HEK293 (cell line): ENCODE measurements around the gene ATOH8.

Source experiments
- CTCF ChIA-PET: fragments of 350-600 bp; formaldehyde crosslinking; extraction: SDS; loops from one replicate; lab custom pipeline; 2021; ENCODE audit warnings: antibody characterized with exemption; lab: Yijun Ruan, JAX
- POLR2A ChIA-PET: fragments of 300-600 bp; formaldehyde crosslinking; extraction: SDS; loops from one replicate; lab custom pipeline; 2020; ENCODE audit warnings: antibody characterized with exemption, inconsistent platforms; lab: Yijun Ruan, JAX
- H3K27ac ChIP-seq: fragments of 200-500 bp; sonication (Bioruptor generic); 2 replicates; pipeline ENCODE4 v1.5.1; 2014; ENCODE audit warnings: low read depth, low read length, control low read depth, inconsistent platforms; ENCODE audit errors: extremely low read depth
- H3K36me3 ChIP-seq, 2 experiments: fragments of 200-500 bp in 1 of 2; sonication (Bioruptor generic) in 1 of 2; 1 replicate in 1 of 2; 2 replicates in 1 of 2; pipeline ENCODE4 v1.5.1; 2014 to 2017; ENCODE audit warnings: inconsistent platforms in 2 of 2, low read length in 2 of 2; ENCODE audit not compliant: control insufficient read depth in 2 of 2, insufficient read depth in 1 of 2
- H3K4me1 ChIP-seq: fragments of 200-500 bp; sonication (Bioruptor generic); 2 replicates; pipeline ENCODE4 v1.5.1; 2014; ENCODE audit warnings: mild to moderate bottlenecking, low read length, inconsistent platforms; ENCODE audit not compliant: control insufficient read depth, insufficient read depth
- H3K4me3 ChIP-seq: 2 replicates; pipeline ENCODE4 v1.5.1; 2011; ENCODE audit warnings: low read depth, mild to moderate bottlenecking, control low read depth, low read length, moderate library complexity
- H3K9me3 ChIP-seq: fragments of 200-500 bp; sonication (Bioruptor generic); 2 replicates; pipeline ENCODE4 v1.5.1; 2014; ENCODE audit warnings: low read depth, low read length, inconsistent platforms; ENCODE audit not compliant: control insufficient read depth, insufficient read depth
- HOXD13 ChIP-seq: sonication (generic); formaldehyde crosslinking; IDR thresholded peaks from 2 replicates; pipeline ENCODE4 v1.8.0; 2022; ENCODE audit warnings: missing genetic modification reagents, borderline replicate concordance
- KLF16 ChIP-seq: fragments of 450-650 bp; formaldehyde crosslinking; IDR thresholded peaks from 2 replicates; pipeline ENCODE4 v1.5.1; 2017; ENCODE audit warnings: missing biosample characterization, missing genetic modification characterization
- RBAK ChIP-seq: fragments of 450-650 bp; formaldehyde crosslinking; IDR thresholded peaks from 2 replicates; pipeline ENCODE4 v1.5.1; 2016; ENCODE audit warnings: missing biosample characterization, missing genetic modification characterization
- SP7 ChIP-seq: fragments of 450-650 bp; formaldehyde crosslinking; IDR thresholded peaks from 2 replicates; pipeline ENCODE4 v1.5.1; 2016; ENCODE audit warnings: missing biosample characterization, missing genetic modification characterization
- YY2 ChIP-seq: fragments of 450-650 bp; formaldehyde crosslinking; IDR thresholded peaks from 2 replicates; pipeline ENCODE4 v1.5.1; 2016; ENCODE audit warnings: missing biosample characterization, missing genetic modification characterization
- ZBTB7A ChIP-seq: fragments of 450-650 bp; formaldehyde crosslinking; IDR thresholded peaks from 2 replicates; pipeline ENCODE4 v1.5.1; 2016; ENCODE audit warnings: low read depth, missing biosample characterization, missing genetic modification characterization
- ZFP69B ChIP-seq: fragments of 450-650 bp; formaldehyde crosslinking; IDR thresholded peaks from 2 replicates; pipeline ENCODE4 v1.5.1; 2016; ENCODE audit warnings: missing biosample characterization, missing genetic modification characterization
- ZNF157 ChIP-seq: fragments of 450-650 bp; formaldehyde crosslinking; IDR thresholded peaks from 2 replicates; pipeline ENCODE4 v1.5.1; 2016; ENCODE audit warnings: missing biosample characterization, missing genetic modification characterization
- ZNF174 ChIP-seq: fragments of 450-650 bp; formaldehyde crosslinking; IDR thresholded peaks from 2 replicates; pipeline ENCODE4 v1.5.0; 2017; ENCODE audit warnings: missing biosample characterization, mild to moderate bottlenecking, missing genetic modification characterization
- ZNF184 ChIP-seq: fragments of 450-650 bp; IDR thresholded peaks from 2 replicates; pipeline ENCODE4 v1.5.1; 2018; ENCODE audit warnings: missing biosample characterization, mild to moderate bottlenecking, missing genetic modification characterization
- ZNF19 ChIP-seq: fragments of 450-650 bp; formaldehyde crosslinking; IDR thresholded peaks from 2 replicates; pipeline ENCODE4; 2016; ENCODE audit warnings: missing biosample characterization, missing genetic modification characterization, low read depth
- ZNF266 ChIP-seq: fragments of 450-650 bp; formaldehyde crosslinking; IDR thresholded peaks from 2 replicates; pipeline ENCODE4 v1.5.1; 2016; ENCODE audit warnings: missing biosample characterization, missing genetic modification characterization, low read depth
- ZNF354C ChIP-seq: fragments of 450-650 bp; formaldehyde crosslinking; IDR thresholded peaks from 2 replicates; pipeline ENCODE4 v1.5.1; 2016; ENCODE audit warnings: missing biosample characterization, missing genetic modification characterization, low read depth, borderline replicate concordance
- ZNF366 ChIP-seq: fragments of 450-650 bp; formaldehyde crosslinking; conservative IDR thresholded peaks from 2 replicates; pipeline ENCODE4 v1.5.1; 2016; ENCODE audit warnings: missing biosample characterization, missing genetic modification characterization
- ZNF529 ChIP-seq: fragments of 450-650 bp; formaldehyde crosslinking; IDR thresholded peaks from 2 replicates; pipeline ENCODE4 v1.5.1; 2017; ENCODE audit warnings: missing genetic modification characterization, missing biosample characterization; ENCODE audit not compliant: insufficient replicate concordance
- ZNF544 ChIP-seq: fragments of 450-650 bp; formaldehyde crosslinking; IDR thresholded peaks from 2 replicates; pipeline ENCODE4 v1.5.0; 2017; ENCODE audit warnings: missing biosample characterization, missing genetic modification characterization
- ZNF621 ChIP-seq: fragments of 450-650 bp; formaldehyde crosslinking; IDR thresholded peaks from 2 replicates; pipeline ENCODE4 v1.5.1; 2017; ENCODE audit warnings: missing biosample characterization, missing genetic modification characterization
- ZNF660 ChIP-seq: fragments of 450-650 bp; IDR thresholded peaks from 2 replicates; pipeline ENCODE4 v1.5.1; 2018; ENCODE audit warnings: missing biosample characterization, mild to moderate bottlenecking, missing genetic modification characterization
- ZNF677 ChIP-seq: fragments of 450-650 bp; IDR thresholded peaks from 2 replicates; pipeline ENCODE4 v1.5.0; 2018; ENCODE audit warnings: missing biosample characterization, mild to moderate bottlenecking, missing genetic modification characterization, moderate library complexity
- ZNF792 ChIP-seq: fragments of 450-650 bp; formaldehyde crosslinking; IDR thresholded peaks from 2 replicates; pipeline ENCODE4 v1.5.1; 2016; ENCODE audit warnings: missing biosample characterization, missing genetic modification characterization
- TF ChIP-seq, protein P1 (sequence below): fragments of 450-650 bp; formaldehyde crosslinking; IDR thresholded peaks from 2 replicates; pipeline ENCODE4 v1.5.1; 2017; ENCODE audit warnings: missing biosample characterization, missing genetic modification characterization
- TF ChIP-seq, protein P2 (sequence below): fragments of 450-650 bp; formaldehyde crosslinking; IDR thresholded peaks from 2 replicates; pipeline ENCODE4 v1.5.1; 2016; ENCODE audit warnings: missing biosample characterization, missing genetic modification characterization, low read depth
- TF ChIP-seq, protein P3 (sequence below): fragments of 450-650 bp; formaldehyde crosslinking; IDR thresholded peaks from 2 replicates; pipeline ENCODE4 v1.5.1; 2017; ENCODE audit warnings: missing biosample characterization, missing genetic modification characterization
- TF ChIP-seq, protein P4 (sequence below): sonication (generic); formaldehyde crosslinking; IDR thresholded peaks from 2 replicates; pipeline ENCODE4 v1.8.1; 2022; ENCODE audit warnings: mild to moderate bottlenecking, moderate library complexity, missing genetic modification reagents
- TF ChIP-seq, protein P5 (sequence below): fragments of 450-650 bp; formaldehyde crosslinking; IDR thresholded peaks from 2 replicates; pipeline ENCODE4 v1.5.0; 2017; ENCODE audit warnings: missing biosample characterization, missing genetic modification characterization, borderline replicate concordance
- TF ChIP-seq, protein P6 (sequence below): fragments of 450-650 bp; formaldehyde crosslinking; IDR thresholded peaks from 2 replicates; pipeline ENCODE4 v1.5.1; 2016; ENCODE audit warnings: missing biosample characterization, missing genetic modification characterization
- TF ChIP-seq, protein P7 (sequence below): fragments of 450-650 bp; formaldehyde crosslinking; IDR thresholded peaks from 2 replicates; pipeline ENCODE4 v1.5.1; 2016; ENCODE audit warnings: missing biosample characterization, missing genetic modification characterization

ATOH8 gene

DNA sequence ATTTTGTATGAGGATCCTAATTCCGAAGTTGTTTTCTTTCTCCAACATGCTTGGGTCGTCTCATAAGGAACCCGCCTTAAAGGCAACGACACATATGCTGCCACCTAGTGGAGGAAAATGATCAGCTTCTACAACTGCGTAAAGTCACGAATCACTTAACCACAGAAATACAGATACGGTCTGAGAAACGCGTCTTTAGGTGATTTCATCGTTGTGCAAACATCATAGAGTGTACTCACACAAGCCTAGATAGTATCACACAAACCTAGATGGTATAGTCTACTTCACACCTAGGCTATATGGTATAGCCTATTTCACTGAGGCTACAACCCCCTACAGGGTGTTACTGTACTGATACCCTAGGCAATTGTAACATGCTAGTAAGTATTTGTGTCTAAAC, 46.5 kb upstream of the ATOH8 start (continued):
- TF ChIP-seq ZNF544 (tag by site-specific recombination) = no peak
- no peak for TF ChIP-seq YY2 (tag by site-specific recombination)
- TF ChIP-seq ZNF19 (tag by site-specific recombination) = no peak
- TF ChIP-seq, protein P1, sequence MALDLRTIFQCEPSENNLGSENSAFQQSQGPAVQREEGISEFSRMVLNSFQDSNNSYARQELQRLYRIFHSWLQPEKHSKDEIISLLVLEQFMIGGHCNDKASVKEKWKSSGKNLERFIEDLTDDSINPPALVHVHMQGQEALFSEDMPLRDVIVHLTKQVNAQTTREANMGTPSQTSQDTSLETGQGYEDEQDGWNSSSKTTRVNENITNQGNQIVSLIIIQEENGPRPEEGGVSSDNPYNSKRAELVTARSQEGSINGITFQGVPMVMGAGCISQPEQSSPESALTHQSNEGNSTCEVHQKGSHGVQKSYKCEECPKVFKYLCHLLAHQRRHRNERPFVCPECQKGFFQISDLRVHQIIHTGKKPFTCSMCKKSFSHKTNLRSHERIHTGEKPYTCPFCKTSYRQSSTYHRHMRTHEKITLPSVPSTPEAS (tag by site-specific recombination) = no peak
- no peak for TF ChIP-seq ZBTB7A (tag by site-specific recombination)
- TF ChIP-seq SP7 (tag by site-specific recombination) = peak; percentile 79
- no peak for TF ChIP-seq ZNF266
- peak; percentile 74 for TF ChIP-seq ZNF366 (tag by site-specific recombination)
- TF ChIP-seq ZFP69B (tag by site-specific recombination) = peak; percentile 42; the same call in 1 of the 2 replicates
- TF ChIP-seq RBAK (tag by site-specific recombination) = no peak
- TF ChIP-seq HOXD13 (CRISPR knock-in tag) = no peak
- no peak for TF ChIP-seq ZNF157 (tag by site-specific recombination)
- no peak for TF ChIP-seq ZNF621
- TF ChIP-seq KLF16 (tag by site-specific recombination) = no peak
- TF ChIP-seq ZNF174 (tag by site-specific recombination) = no peak
- TF ChIP-seq, all 188 proteins: peak for 30

DNA sequence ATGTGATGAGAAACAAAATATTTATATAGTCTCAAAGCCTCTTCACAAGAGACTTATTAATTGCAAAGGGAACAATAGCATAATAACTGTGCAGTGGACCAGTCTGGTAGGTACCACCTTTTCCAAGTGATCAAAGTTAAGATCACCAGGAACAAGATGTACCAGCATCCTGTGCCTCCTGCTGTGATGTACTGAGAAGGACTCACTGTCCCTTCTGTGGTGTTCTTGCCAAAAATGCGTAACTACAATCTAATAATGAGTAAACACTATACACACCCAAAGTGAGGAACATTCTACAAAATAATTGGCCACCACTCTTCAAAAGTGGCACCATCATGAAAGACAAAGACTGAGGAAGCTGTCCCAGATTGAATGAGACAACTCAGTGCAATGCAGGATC, 45.1 kb upstream of the ATOH8 start:
- no peak overlapping the region for H3K4me3 ChIP-seq
- TF ChIP-seq ZNF354C (tag by site-specific recombination) = no peak
- TF ChIP-seq ZNF366 (tag by site-specific recombination) = no peak
- TF ChIP-seq ZNF792 (tag by site-specific recombination) = no peak
- TF ChIP-seq ZNF184 = no peak
- TF ChIP-seq, protein P2, sequence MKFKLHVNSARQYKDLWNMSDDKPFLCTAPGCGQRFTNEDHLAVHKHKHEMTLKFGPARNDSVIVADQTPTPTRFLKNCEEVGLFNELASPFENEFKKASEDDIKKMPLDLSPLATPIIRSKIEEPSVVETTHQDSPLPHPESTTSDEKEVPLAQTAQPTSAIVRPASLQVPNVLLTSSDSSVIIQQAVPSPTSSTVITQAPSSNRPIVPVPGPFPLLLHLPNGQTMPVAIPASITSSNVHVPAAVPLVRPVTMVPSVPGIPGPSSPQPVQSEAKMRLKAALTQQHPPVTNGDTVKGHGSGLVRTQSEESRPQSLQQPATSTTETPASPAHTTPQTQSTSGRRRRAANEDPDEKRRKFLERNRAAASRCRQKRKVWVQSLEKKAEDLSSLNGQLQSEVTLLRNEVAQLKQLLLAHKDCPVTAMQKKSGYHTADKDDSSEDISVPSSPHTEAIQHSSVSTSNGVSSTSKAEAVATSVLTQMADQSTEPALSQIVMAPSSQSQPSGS = no peak
- TF ChIP-seq, protein P3, sequence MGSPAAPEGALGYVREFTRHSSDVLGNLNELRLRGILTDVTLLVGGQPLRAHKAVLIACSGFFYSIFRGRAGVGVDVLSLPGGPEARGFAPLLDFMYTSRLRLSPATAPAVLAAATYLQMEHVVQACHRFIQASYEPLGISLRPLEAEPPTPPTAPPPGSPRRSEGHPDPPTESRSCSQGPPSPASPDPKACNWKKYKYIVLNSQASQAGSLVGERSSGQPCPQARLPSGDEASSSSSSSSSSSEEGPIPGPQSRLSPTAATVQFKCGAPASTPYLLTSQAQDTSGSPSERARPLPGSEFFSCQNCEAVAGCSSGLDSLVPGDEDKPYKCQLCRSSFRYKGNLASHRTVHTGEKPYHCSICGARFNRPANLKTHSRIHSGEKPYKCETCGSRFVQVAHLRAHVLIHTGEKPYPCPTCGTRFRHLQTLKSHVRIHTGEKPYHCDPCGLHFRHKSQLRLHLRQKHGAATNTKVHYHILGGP = no peak
- TF ChIP-seq, protein P4, sequence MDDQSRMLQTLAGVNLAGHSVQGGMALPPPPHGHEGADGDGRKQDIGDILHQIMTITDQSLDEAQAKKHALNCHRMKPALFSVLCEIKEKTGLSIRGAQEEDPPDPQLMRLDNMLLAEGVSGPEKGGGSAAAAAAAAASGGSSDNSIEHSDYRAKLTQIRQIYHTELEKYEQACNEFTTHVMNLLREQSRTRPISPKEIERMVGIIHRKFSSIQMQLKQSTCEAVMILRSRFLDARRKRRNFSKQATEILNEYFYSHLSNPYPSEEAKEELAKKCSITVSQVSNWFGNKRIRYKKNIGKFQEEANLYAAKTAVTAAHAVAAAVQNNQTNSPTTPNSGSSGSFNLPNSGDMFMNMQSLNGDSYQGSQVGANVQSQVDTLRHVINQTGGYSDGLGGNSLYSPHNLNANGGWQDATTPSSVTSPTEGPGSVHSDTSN = no peak
- no peak for TF ChIP-seq ZNF660 (tag by site-specific recombination)
- TF ChIP-seq, protein P5, sequence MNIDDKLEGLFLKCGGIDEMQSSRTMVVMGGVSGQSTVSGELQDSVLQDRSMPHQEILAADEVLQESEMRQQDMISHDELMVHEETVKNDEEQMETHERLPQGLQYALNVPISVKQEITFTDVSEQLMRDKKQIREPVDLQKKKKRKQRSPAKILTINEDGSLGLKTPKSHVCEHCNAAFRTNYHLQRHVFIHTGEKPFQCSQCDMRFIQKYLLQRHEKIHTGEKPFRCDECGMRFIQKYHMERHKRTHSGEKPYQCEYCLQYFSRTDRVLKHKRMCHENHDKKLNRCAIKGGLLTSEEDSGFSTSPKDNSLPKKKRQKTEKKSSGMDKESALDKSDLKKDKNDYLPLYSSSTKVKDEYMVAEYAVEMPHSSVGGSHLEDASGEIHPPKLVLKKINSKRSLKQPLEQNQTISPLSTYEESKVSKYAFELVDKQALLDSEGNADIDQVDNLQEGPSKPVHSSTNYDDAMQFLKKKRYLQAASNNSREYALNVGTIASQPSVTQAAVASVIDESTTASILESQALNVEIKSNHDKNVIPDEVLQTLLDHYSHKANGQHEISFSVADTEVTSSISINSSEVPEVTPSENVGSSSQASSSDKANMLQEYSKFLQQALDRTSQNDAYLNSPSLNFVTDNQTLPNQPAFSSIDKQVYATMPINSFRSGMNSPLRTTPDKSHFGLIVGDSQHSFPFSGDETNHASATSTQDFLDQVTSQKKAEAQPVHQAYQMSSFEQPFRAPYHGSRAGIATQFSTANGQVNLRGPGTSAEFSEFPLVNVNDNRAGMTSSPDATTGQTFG (tag by site-specific recombination) = no peak
- TF ChIP-seq ZNF677 (tag by site-specific recombination) = no peak
- no peak for TF ChIP-seq ZNF529 (tag by site-specific recombination)
- TF ChIP-seq, protein P6, sequence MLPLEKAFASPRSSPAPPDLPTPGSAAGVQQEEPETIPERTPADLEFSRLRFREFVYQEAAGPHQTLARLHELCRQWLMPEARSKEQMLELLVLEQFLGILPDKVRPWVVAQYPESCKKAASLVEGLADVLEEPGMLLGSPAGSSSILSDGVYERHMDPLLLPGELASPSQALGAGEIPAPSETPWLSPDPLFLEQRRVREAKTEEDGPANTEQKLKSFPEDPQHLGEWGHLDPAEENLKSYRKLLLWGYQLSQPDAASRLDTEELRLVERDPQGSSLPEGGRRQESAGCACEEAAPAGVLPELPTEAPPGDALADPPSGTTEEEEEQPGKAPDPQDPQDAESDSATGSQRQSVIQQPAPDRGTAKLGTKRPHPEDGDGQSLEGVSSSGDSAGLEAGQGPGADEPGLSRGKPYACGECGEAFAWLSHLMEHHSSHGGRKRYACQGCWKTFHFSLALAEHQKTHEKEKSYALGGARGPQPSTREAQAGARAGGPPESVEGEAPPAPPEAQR = no peak
- TF ChIP-seq, protein P7, sequence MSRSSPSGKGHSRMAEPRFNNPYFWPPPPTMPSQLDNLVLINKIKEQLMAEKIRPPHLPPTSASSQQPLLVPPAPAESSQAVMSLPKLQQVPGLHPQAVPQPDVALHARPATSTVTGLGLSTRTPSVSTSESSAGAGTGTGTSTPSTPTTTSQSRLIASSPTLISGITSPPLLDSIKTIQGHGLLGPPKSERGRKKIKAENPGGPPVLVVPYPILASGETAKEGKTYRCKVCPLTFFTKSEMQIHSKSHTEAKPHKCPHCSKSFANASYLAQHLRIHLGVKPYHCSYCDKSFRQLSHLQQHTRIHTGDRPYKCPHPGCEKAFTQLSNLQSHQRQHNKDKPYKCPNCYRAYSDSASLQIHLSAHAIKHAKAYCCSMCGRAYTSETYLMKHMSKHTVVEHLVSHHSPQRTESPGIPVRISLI (tag by site-specific recombination) = no peak
- TF ChIP-seq, all 188 proteins: peak for 0
- Histone ChIP-seq H3K36me3 (no peaks in the 10 kb centered on the region), H3K9me3 (no peaks in the 10 kb centered on the region), H3K27ac (no peak overlapping the region), H3K4me1 (no peaks in the 10 kb centered on the region)
- ChIA-PET CTCF (interaction anchor here (0.9 to 7.1 kb wide), 14 partner anchors 10 to 371 kb away, joined by 3 to 54 read pairs (median 4); partner anchors contain the start of gene GNLY), POLR2A (no interaction called here)
